Glomerular endothelial cell (primary cell): ENCODE data around the gene SLC14A1. TPM values are rescaled to one million over a fixed set of nuclear protein-coding genes. Genes with fewer than 3 reads are reported as not detected.
A peak's percentile ranks its signal among the peaks of the same experiment; 100 is the strongest.
"Not testable (repeated sequence)": the region's sequence is repeated elsewhere in the genome, so short reads cannot be mapped to it uniquely, and the experiment has no call there.

Experiments
- DNase-seq: peaks from one replicate; pipeline ENCODE4 v3.0.0-alpha.2; 2011; ENCODE audit warnings: low read depth, low spot score; ENCODE audit errors: extremely low read depth
- total RNA-seq: library from RNA; depleted of rRNA; stranded (reverse); fragments of >200 nt; gene quantifications from 2 replicates; pipeline ENCODE4 v1.2.3, GENCODE V29; 2015

Gene SLC14A1
- total RNA-seq, 1 donor from 2014 or later, result 0.53 TPM

GRCh38 chr18:45753286-45753685 is 29.3 kb downstream of the SLC14A1 start:
- DNase-seq, result no peak

- DNase-seq, result peak; percentile 96
These were observed 32.0 kb downstream of the SLC14A1 start for GRCh38 chr18:45755934-45756333.

GRCh38 chr18:45757005-45757404 is 33.0 kb downstream of the SLC14A1 start:
- no peak for DNase-seq

GRCh38 chr18:45757644-45758043 is 33.7 kb downstream of the SLC14A1 start:
- DNase-seq, result not testable (repeated sequence)

- no peak for DNase-seq
These were observed 36.6 kb downstream of the SLC14A1 start for GRCh38 chr18:45760462-45761036.

GRCh38 chr18:45761512-45762114 is 37.6 kb downstream of the SLC14A1 start:
- DNase-seq, result no peak

GRCh38 chr18:45764000-45764686 is 40.2 kb downstream of the SLC14A1 start:
- DNase-seq, result peak; percentile 83

- DNase-seq, result no peak
These were observed 41.8 kb downstream of the SLC14A1 start for GRCh38 chr18:45765796-45766195.

GRCh38 chr18:45771587-45772480 is 47.9 kb downstream of the SLC14A1 start:
- DNase-seq, result no peak

GRCh38 chr18:45774065-45774521 is 50.1 kb downstream of the SLC14A1 start:
- no peak for DNase-seq

GRCh38 chr18:45775241-45775676 is 51.3 kb downstream of the SLC14A1 start:
- no peak for DNase-seq

GRCh38 chr18:45775743-45776142 is 51.8 kb downstream of the SLC14A1 start:
- no peak for DNase-seq

- no peak for DNase-seq
These were observed 53.4 kb downstream of the SLC14A1 start for GRCh38 chr18:45777393-45777792.

GRCh38 chr18:45780568-45780967 is 56.6 kb downstream of the SLC14A1 start:
- DNase-seq, result no peak

GRCh38 chr18:45782662-45783061 is 58.7 kb downstream of the SLC14A1 start:
- no peak for DNase-seq

GRCh38 chr18:45783097-45784075 is 59.4 kb downstream of the SLC14A1 start:
- DNase-seq, result no peak

- no peak for DNase-seq
These were observed 61.2 kb downstream of the SLC14A1 start for GRCh38 chr18:45785134-45785533.

GRCh38 chr18:45786941-45787340 is 63.0 kb downstream of the SLC14A1 start:
- DNase-seq, result no peak

GRCh38 chr18:45787346-45787745 is 63.4 kb downstream of the SLC14A1 start:
- DNase-seq, result no peak

GRCh38 chr18:45788861-45789260 is 64.9 kb downstream of the SLC14A1 start:
- no peak for DNase-seq
